ENCODE data around the gene GTF3C1.

DNA sequence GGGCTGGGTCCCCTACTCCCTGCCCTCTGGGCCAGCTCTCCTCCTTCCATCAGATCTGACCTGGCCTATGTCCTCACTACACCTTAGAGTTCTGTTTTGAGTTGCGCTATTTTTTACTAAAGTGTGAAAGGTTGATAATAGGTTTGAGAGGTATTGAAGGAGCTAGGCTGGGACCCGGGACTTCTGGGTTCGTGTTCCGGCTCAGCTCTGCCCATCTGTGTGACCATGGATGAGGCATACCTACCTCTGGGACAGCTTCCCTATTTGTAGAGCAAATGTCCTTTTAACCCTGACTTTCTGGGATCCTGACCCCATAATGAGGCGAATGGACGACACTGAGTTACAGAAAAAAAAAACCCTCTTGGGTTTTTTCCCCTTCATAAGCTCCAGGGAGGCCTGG is 111.8 kb downstream of the GTF3C1 start:
- TF ChIP-seq, protein P1, sequence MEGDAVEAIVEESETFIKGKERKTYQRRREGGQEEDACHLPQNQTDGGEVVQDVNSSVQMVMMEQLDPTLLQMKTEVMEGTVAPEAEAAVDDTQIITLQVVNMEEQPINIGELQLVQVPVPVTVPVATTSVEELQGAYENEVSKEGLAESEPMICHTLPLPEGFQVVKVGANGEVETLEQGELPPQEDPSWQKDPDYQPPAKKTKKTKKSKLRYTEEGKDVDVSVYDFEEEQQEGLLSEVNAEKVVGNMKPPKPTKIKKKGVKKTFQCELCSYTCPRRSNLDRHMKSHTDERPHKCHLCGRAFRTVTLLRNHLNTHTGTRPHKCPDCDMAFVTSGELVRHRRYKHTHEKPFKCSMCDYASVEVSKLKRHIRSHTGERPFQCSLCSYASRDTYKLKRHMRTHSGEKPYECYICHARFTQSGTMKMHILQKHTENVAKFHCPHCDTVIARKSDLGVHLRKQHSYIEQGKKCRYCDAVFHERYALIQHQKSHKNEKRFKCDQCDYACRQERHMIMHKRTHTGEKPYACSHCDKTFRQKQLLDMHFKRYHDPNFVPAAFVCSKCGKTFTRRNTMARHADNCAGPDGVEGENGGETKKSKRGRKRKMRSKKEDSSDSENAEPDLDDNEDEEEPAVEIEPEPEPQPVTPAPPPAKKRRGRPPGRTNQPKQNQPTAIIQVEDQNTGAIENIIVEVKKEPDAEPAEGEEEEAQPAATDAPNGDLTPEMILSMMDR (IDR thresholded peaks at IDR 0.05): no peak
- TF ChIP-seq POLR2A (IDR thresholded peaks at IDR 0.05): no peak
